Hepatocyte (in vitro differentiated cells): ENCODE measurements around the gene TMEM178A. TPM values are rescaled to one million over a fixed set of nuclear protein-coding genes. Genes with fewer than 3 reads are reported as not detected.

Source experiments
- DNase-seq: peaks from one replicate; pipeline ENCODE4 v3.0.0-alpha.2; 2016; ENCODE audit warnings: low spot score
- H2AFZ ChIP-seq: fragments of 200-600 bp; sonication (generic); 2 replicates; pipeline ENCODE4 v1.6.0; 2016; ENCODE audit warnings: antibody characterized with exemption, mild to moderate bottlenecking
- H3K27ac ChIP-seq: fragments of 200-600 bp; sonication (generic); 2 replicates; pipeline ENCODE4 v1.5.1; 2016; ENCODE audit warnings: mild to moderate bottlenecking
- H3K27me3 ChIP-seq: fragments of 200-600 bp; sonication (generic); 2 replicates; pipeline ENCODE4 v1.6.1; 2016
- H3K36me3 ChIP-seq: fragments of 200-600 bp; sonication (generic); replicated peaks from 2 replicates; pipeline ENCODE4 v1.5.1; 2016; ENCODE audit warnings: low read depth; ENCODE audit not compliant: insufficient read depth
- H3K4me1 ChIP-seq: fragments of 200-600 bp; sonication (generic); 2 replicates; pipeline ENCODE4 v1.5.1; 2016; ENCODE audit warnings: mild to moderate bottlenecking, moderate library complexity; ENCODE audit not compliant: insufficient read depth
- H3K4me2 ChIP-seq: fragments of 200-600 bp; sonication (generic); 2 replicates; pipeline ENCODE4 v1.6.0; 2016
- H3K4me3 ChIP-seq: fragments of 200-600 bp; sonication (generic); 2 replicates; pipeline ENCODE4 v1.5.1; 2016; ENCODE audit warnings: mild to moderate bottlenecking
- H3K79me2 ChIP-seq: fragments of 200-600 bp; sonication (generic); 2 replicates; pipeline ENCODE4 v1.6.0; 2017; ENCODE audit warnings: mild to moderate bottlenecking
- H3K9me2 ChIP-seq: fragments of 200-600 bp; sonication (generic); replicated peaks from 2 replicates; pipeline ENCODE4 v1.6.0; 2017; ENCODE audit warnings: mild to moderate bottlenecking; ENCODE audit not compliant: insufficient read depth
- H3K9me3 ChIP-seq: fragments of 200-600 bp; sonication (generic); 2 replicates; pipeline ENCODE4 v1.5.1; 2016; ENCODE audit warnings: low read depth, mild to moderate bottlenecking
- H4K20me1 ChIP-seq: fragments of 200-600 bp; sonication (generic); 2 replicates; pipeline ENCODE4 v1.6.0; 2016; ENCODE audit warnings: mild to moderate bottlenecking; ENCODE audit not compliant: insufficient read depth, poor library complexity, severe bottlenecking
- CTCF ChIP-seq: fragments of 200-600 bp; sonication (generic); IDR thresholded peaks from 2 replicates; pipeline ENCODE4 v1.5.1; 2016; ENCODE audit warnings: antibody characterized with exemption, mild to moderate bottlenecking; ENCODE audit not compliant: poor library complexity
- EZH2 ChIP-seq: fragments of 200-600 bp; sonication (generic); IDR thresholded peaks from 2 replicates; pipeline ENCODE4 v1.6.1; 2016; ENCODE audit warnings: antibody characterized with exemption, mild to moderate bottlenecking, borderline replicate concordance
- EZH2phosphoT487 ChIP-seq: fragments of 200-600 bp; sonication (generic); IDR thresholded peaks from one replicate; pipeline ENCODE4 v1.6.1; 2018; ENCODE audit warnings: antibody characterized with exemption, mild to moderate bottlenecking, low read depth, moderate library complexity; ENCODE audit not compliant: unreplicated experiment, severe bottlenecking
- WGBS: methylation state at CpG from one replicate; pipeline ENCODE4 v1.1.6; 2016; ENCODE audit warnings: low lambda C conversion rate; ENCODE audit errors: missing lambda C conversion rate; 5-methylcytosine and 5-hydroxymethylcytosine counted together
- polyA plus RNA-seq: library from polyadenylated mRNA; unstranded; fragments of >200 nt; fragmentation: Nextera tagmentation; extraction: Ambion mirVana; gene quantifications from 2 replicates; pipeline ENCODE4 v1.2.1, GENCODE V29; 2016
- total RNA-seq: library from RNA; depleted of rRNA; stranded (reverse); fragments of >200 nt; gene quantifications from 2 replicates; pipeline ENCODE4 v1.2.3, GENCODE V29; 2014

Gene TMEM178A
- total and polyA plus RNA-seq, 2 experiments from 2014 or later = 3.9 to 6.6 TPM

- WGBS = 82% methylated on average over 2 of the region's 2 CpGs
- Histone ChIP-seq H2AFZ (no peak overlapping the region), H3K79me2 (no peaks in the 10 kb centered on the region), H3K36me3 (no peaks in the 10 kb centered on the region), H3K27me3 (no peaks in the 10 kb centered on the region), H3K9me3 (peaks cover 22% of the 10 kb centered on the region), H3K27ac (no peak overlapping the region), H4K20me1 (no peaks in the 10 kb centered on the region), H3K4me1 (no peaks in the 10 kb centered on the region), H3K4me3 (no peak overlapping the region), H3K4me2 (no peak overlapping the region), H3K9me2 (no peaks in the 10 kb centered on the region)
- no peak for DNase-seq
- TF ChIP-seq EZH2phosphoT487 (no peak), CTCF (no peak), EZH2 (no peak)
Observed at GRCh38 chr2:39697454-39697853, 31.7 kb downstream of the TMEM178A start.

GRCh38 chr2:39701137-39701536, 35.4 kb downstream of the TMEM178A start:
- no peak overlapping the region for H3K4me3 ChIP-seq
- WGBS = 100% methylated on average over 1 of the region's 1 CpG
- no peak overlapping the region for H3K4me2 ChIP-seq
- H3K27ac ChIP-seq = no peak overlapping the region
- H3K36me3 ChIP-seq = no peaks in the 10 kb centered on the region
- no peaks in the 10 kb centered on the region for H3K79me2 ChIP-seq
- no peaks in the 10 kb centered on the region for H3K27me3 ChIP-seq
- H3K9me2 ChIP-seq = no peaks in the 10 kb centered on the region
- DNase-seq = no peak
- no peaks in the 10 kb centered on the region for H3K4me1 ChIP-seq
- no peaks in the 10 kb centered on the region for H4K20me1 ChIP-seq
- TF ChIP-seq EZH2phosphoT487 (no peak), EZH2 (no peak), CTCF (no peak)
- no peak overlapping the region for H2AFZ ChIP-seq
- H3K9me3 ChIP-seq = peaks cover 22% of the 10 kb centered on the region

- Histone ChIP-seq H3K27ac (no peak overlapping the region), H3K79me2 (no peaks in the 10 kb centered on the region), H2AFZ (no peak overlapping the region), H3K4me1 (no peaks in the 10 kb centered on the region), H3K9me2 (no peaks in the 10 kb centered on the region), H3K27me3 (no peaks in the 10 kb centered on the region), H3K36me3 (no peaks in the 10 kb centered on the region), H3K4me2 (no peak overlapping the region), H3K4me3 (no peak overlapping the region), H4K20me1 (no peaks in the 10 kb centered on the region), H3K9me3 (peaks cover 22% of the 10 kb centered on the region)
- no peak for TF ChIP-seq CTCF
- TF ChIP-seq EZH2phosphoT487 = no peak
- TF ChIP-seq EZH2 = no peak
- DNase-seq = no peak
- WGBS = 76% methylated on average over 3 of the region's 3 CpGs
Observed at GRCh38 chr2:39703181-39703872, 37.6 kb downstream of the TMEM178A start.
